ENCODE measurements around the gene MELK.

GRCh38 chr9:36535107-36535506 is 37.6 kb upstream of the MELK start:
- TF ChIP-seq CTCF (IDR thresholded peaks at IDR 0.05) (no peak), POLR2A (IDR thresholded peaks at IDR 0.05) (no peak)

Measured in testis (tissue), 2 donors.